ENCODE measurements around the gene KRTAP16-1. TPM values are rescaled to one million over a fixed set of nuclear protein-coding genes. Genes with fewer than 3 reads are reported as not detected.

KRTAP16-1 gene
- total RNA-seq, 1 donor from 2014 or later: not detected

DNA sequence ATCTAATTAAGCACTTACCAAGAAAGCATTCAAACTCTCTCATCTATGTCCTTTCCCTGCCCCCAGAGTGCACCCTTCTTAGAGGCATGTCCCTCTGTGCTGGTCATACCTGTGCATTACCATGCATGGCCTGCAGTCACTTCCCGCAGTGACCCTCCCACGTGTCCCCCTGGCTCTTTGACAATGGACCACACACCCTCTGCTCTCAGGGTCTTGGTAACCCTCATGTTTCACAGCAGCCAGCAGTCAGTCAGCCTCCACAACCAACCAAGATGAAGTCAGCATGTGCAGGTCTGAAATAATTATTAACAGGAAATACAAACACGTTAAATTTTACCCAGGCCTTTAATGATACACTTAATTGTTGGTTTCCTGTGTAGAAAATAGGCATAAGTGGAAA is 31.4 kb upstream of the KRTAP16-1 start:
- Mint-ChIP-seq H3K4me3 (ENCODE audit: unreplicated experiment) (no peak overlapping the region), H3K4me1 (ENCODE audit: unreplicated experiment) (peaks cover 5% of the 10 kb centered on the region), H3K36me3 (ENCODE audit: low read depth, unreplicated experiment) (peaks cover 7% of the 10 kb centered on the region), H3K27me3 (ENCODE audit: unreplicated experiment) (no peaks in the 10 kb centered on the region), H3K27ac (ENCODE audit: unreplicated experiment) (no peak overlapping the region), H3K9me3 (ENCODE audit: unreplicated experiment) (peaks cover 6% of the 10 kb centered on the region)
- DNase-seq (ENCODE audit: low spot score): no peak
- TF ChIP-seq, protein P1, sequence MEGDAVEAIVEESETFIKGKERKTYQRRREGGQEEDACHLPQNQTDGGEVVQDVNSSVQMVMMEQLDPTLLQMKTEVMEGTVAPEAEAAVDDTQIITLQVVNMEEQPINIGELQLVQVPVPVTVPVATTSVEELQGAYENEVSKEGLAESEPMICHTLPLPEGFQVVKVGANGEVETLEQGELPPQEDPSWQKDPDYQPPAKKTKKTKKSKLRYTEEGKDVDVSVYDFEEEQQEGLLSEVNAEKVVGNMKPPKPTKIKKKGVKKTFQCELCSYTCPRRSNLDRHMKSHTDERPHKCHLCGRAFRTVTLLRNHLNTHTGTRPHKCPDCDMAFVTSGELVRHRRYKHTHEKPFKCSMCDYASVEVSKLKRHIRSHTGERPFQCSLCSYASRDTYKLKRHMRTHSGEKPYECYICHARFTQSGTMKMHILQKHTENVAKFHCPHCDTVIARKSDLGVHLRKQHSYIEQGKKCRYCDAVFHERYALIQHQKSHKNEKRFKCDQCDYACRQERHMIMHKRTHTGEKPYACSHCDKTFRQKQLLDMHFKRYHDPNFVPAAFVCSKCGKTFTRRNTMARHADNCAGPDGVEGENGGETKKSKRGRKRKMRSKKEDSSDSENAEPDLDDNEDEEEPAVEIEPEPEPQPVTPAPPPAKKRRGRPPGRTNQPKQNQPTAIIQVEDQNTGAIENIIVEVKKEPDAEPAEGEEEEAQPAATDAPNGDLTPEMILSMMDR (IDR thresholded peaks at IDR 0.05; ENCODE audit: unreplicated experiment): no peak

DNA sequence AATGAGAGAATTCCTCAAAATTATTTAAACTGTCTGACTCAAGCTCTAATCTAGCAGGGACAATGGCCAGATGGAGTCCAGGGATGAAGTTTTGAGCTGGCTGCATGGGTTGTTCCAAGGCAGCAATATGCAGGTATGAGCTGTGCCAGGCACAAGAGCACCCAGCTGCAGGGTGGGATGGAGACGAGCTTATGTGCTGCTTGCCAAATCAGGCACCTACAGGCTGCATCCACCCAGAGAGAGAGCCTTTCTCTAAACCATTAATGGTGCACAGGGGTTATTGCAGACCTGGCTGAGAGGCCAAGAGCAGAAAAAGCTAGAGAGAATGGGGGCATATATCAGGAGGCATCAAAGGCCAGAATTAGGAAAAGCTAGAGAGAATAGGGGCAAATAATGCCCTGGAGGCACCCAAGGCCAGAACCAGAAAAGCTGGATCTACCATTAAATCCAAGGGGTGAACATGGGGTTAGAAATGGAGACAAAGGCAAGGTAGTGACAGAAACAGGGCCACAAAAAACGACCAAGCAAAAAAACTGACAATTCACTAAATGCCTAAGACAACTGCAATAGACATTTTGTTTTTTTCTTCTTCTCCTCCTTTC is 30.6 kb upstream of the KRTAP16-1 start:
- peaks cover 6% of the 10 kb centered on the region for H3K9me3 Mint-ChIP-seq (ENCODE audit: unreplicated experiment)
- no peak for DNase-seq (ENCODE audit: low spot score)

DNA sequence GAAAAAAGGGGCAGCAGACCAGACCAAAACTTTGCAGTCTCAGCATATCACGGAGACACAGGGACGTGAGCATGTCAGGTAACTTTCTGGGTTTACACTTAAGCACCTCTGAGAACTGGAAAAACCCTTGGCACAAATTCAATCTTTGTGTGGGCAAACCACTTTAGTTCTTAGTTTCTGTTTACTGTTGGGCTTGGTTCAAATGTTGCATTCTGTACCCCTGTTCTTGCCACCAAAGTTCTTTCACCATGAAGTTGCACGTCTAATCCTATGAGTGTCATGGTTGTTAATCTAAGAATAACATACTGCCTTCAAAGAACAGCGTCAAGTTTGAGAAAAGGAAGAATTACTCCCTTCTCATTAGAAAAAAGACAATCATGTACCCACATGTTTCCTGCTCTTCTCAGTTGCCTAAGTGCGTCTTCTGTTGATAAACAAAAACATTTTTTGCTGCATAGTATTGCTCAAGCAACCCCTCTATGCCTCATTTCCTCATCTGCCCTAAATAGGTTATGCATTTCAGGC is 29.9 kb upstream of the KRTAP16-1 start:
- H3K9me3 Mint-ChIP-seq (ENCODE audit: unreplicated experiment): peaks cover 6% of the 10 kb centered on the region
- no peak overlapping the region for H3K4me3 Mint-ChIP-seq (ENCODE audit: unreplicated experiment)
- DNase-seq (ENCODE audit: low spot score): no peak
- H3K36me3 Mint-ChIP-seq (ENCODE audit: low read depth, unreplicated experiment): peaks cover 7% of the 10 kb centered on the region
- peaks cover 3% of the 10 kb centered on the region for H3K27me3 Mint-ChIP-seq (ENCODE audit: unreplicated experiment)
- TF ChIP-seq, protein P1 (IDR thresholded peaks at IDR 0.05; ENCODE audit: unreplicated experiment): no peak
- no peak overlapping the region for H3K27ac Mint-ChIP-seq (ENCODE audit: unreplicated experiment)
- peaks cover 5% of the 10 kb centered on the region for H3K4me1 Mint-ChIP-seq (ENCODE audit: unreplicated experiment)

More for the DNA sequence above, 30.6 kb upstream of the KRTAP16-1 start:
- H3K4me1 Mint-ChIP-seq (ENCODE audit: unreplicated experiment): peaks cover 5% of the 10 kb centered on the region
- no peak overlapping the region for H3K27ac Mint-ChIP-seq (ENCODE audit: unreplicated experiment)
- no peaks in the 10 kb centered on the region for H3K27me3 Mint-ChIP-seq (ENCODE audit: unreplicated experiment)
- TF ChIP-seq, protein P1 (IDR thresholded peaks at IDR 0.05; ENCODE audit: unreplicated experiment): no peak
- H3K36me3 Mint-ChIP-seq (ENCODE audit: low read depth, unreplicated experiment): peaks cover 7% of the 10 kb centered on the region
- no peak overlapping the region for H3K4me3 Mint-ChIP-seq (ENCODE audit: unreplicated experiment)

DNA sequence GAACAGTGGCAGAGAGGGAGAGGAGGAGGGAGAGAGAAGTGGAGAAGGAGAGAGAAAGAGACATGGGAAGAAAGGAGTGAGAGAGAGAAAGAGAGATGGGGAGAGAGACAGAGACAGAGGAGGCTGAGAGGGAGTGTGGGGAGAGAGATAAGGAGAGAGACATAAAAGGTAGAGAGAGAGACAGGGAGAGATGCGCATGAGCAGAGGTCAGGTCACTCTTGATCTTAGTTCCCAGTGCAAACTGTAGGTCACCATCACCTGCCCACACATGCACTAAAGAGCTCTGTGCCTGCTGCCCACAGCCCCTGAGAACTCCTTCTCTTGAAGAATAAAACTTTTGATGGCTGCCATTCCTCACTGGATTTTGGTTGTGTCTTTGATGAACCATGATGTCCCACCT is 26.6 kb upstream of the KRTAP16-1 start:
- Mint-ChIP-seq H3K36me3 (ENCODE audit: low read depth, unreplicated experiment) (no peaks in the 10 kb centered on the region), H3K9me3 (ENCODE audit: unreplicated experiment) (no peaks in the 10 kb centered on the region), H3K4me3 (ENCODE audit: unreplicated experiment) (no peak overlapping the region), H3K27me3 (ENCODE audit: unreplicated experiment) (peaks cover 7% of the 10 kb centered on the region), H3K4me1 (ENCODE audit: unreplicated experiment) (peaks cover 5% of the 10 kb centered on the region), H3K27ac (ENCODE audit: unreplicated experiment) (no peak overlapping the region)
- DNase-seq (ENCODE audit: low spot score): no peak
- TF ChIP-seq, protein P1 (IDR thresholded peaks at IDR 0.05; ENCODE audit: unreplicated experiment): no peak

Measured in endothelial cell (in vitro differentiated cells).